Stimulated activated effector memory CD8-positive, alpha-beta T cell treated with anti-CD3 and anti-CD28 coated beads, Interleukin-12 subunit alpha, Interleukin-12 subunit beta, amount 100 ng/mL, for 72 hours (primary cell): Measurements from ENCODE around the gene DPP10.

Experiments used
- ATAC-seq: fragments of 150-1000 bp; cut with Tn5 transposase; 2 replicates; pipeline ENCODE4 v1.10.0; 2021
- DNase-seq, 2 donors: peaks; one replicate each; pipeline ENCODE4 v3.0.0; 2021 to 2022; ENCODE audit warnings: low spot score in 2 of 2
- H3K27ac Mint-ChIP-seq: one replicate; pipeline ENCODE4 v1.8.0; 2022; ENCODE audit warnings: mild to moderate bottlenecking, mixed read lengths
- H3K36me3 Mint-ChIP-seq: one replicate; pipeline ENCODE4 v1.8.0; 2022; ENCODE audit warnings: mild to moderate bottlenecking, mixed read lengths
- H3K4me1 Mint-ChIP-seq: one replicate; pipeline ENCODE4 v1.8.0; 2022; ENCODE audit warnings: mixed read lengths
- H3K4me3 Mint-ChIP-seq: one replicate; pipeline ENCODE4 v1.8.0; 2022; ENCODE audit warnings: mild to moderate bottlenecking, mixed read lengths
- H3K9me3 Mint-ChIP-seq: one replicate; pipeline ENCODE4 v1.8.0; 2022; ENCODE audit warnings: mixed read lengths

DPP10 gene

DNA sequence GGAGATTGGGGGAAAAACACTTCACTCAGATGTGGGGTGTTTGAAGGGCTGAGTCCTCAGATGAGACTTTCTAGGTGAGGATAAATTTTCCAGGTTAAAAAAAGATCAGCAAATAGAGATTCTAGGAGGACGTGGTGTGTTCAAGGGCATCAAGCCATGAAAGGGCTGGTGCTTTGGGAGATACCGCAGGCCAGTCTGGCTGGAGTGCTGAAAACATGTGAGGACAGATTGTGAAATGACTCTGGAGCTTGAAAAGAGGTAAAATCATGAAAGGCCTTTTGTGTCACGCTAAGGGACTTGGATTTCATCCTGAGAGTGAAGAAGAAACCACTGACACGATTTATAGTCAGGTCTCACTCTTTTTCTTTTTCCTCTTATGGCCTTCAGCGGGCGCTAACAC lies 320.5 kb downstream of the DPP10 start:
- H3K27ac Mint-ChIP-seq: no peak overlapping the region
- H3K9me3 Mint-ChIP-seq: peaks cover 8% of the 10 kb centered on the region
- no peak overlapping the region for H3K4me3 Mint-ChIP-seq
- DNase-seq (no peak), ATAC-seq (no peak)
- H3K4me1 Mint-ChIP-seq: no peaks in the 10 kb centered on the region
- H3K36me3 Mint-ChIP-seq: no peaks in the 10 kb centered on the region

DNA sequence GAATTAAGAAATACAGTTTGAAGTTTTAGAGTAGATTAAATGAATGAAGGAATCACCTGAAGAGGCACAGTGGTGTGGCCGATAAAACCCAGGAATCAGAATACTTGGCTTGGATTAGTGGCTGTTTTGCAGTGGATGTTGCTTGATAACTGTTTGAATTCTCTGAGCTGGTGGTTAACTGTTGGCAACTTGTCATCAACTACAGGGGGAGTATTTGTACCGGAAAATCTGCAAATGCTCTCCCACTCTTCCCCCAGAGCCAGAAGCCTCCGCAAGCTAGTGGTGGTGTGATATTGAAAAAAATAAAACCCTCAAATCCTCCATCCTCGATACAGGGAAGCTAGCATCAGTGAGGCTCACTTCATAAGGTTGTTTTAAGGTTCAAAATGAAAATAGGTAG lies 326.7 kb downstream of the DPP10 start:
- no peaks in the 10 kb centered on the region for H3K36me3 Mint-ChIP-seq
- DNase-seq (no peak), ATAC-seq (no peak)
- H3K4me3 Mint-ChIP-seq: no peak overlapping the region
- H3K4me1 Mint-ChIP-seq: no peaks in the 10 kb centered on the region
- H3K27ac Mint-ChIP-seq: no peak overlapping the region
- H3K9me3 Mint-ChIP-seq: peaks cover 11% of the 10 kb centered on the region

DNA sequence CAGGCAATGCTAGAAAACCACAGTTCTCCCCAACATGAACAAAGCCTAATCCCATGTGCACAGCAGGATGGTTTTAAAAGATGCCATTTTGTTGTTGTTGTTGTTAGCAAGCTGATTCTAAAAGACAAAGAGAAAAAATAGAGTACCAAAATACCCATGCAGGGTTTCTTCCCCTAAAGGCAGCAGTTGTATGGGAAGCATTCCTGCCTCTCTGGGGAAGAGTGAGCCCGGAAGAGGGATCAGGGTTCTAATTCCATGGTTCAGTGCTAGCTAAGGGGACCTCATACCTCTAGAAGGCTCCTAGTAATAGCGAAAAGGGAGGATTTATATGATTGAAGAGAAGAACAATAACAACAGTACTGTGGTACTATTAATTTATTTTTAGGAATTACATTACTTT lies 327.6 kb downstream of the DPP10 start:
- ATAC-seq (no peak), DNase-seq (no peak)
- H3K4me1 Mint-ChIP-seq: no peaks in the 10 kb centered on the region
- H3K9me3 Mint-ChIP-seq: peaks cover 11% of the 10 kb centered on the region
- no peak overlapping the region for H3K27ac Mint-ChIP-seq
- no peak overlapping the region for H3K4me3 Mint-ChIP-seq
- H3K36me3 Mint-ChIP-seq: no peaks in the 10 kb centered on the region

DNA sequence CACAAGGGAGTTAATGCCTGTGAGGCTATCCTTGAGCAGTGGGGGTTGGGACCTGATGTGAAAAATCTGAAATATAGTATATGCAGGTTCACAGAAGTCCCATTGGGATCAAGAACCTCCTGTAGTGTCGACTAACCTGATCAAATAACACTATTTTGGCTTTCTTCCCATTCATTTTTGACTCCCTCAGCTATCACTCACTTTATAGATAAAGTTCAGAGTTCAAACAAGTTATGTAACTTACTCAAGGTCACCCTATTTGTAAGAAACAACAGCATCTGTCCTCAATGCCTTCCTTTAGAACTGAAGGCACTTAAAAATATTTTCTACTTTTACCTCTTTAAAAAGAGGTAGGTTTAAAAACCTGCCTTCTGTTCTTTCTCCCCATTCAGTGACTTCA lies 341.6 kb downstream of the DPP10 start:
- Mint-ChIP-seq H3K9me3 (peaks cover 7% of the 10 kb centered on the region), H3K4me1 (no peaks in the 10 kb centered on the region), H3K36me3 (no peaks in the 10 kb centered on the region), H3K4me3 (no peak overlapping the region), H3K27ac (no peak overlapping the region)
- DNase-seq (no peak), ATAC-seq (no peak)

DNA sequence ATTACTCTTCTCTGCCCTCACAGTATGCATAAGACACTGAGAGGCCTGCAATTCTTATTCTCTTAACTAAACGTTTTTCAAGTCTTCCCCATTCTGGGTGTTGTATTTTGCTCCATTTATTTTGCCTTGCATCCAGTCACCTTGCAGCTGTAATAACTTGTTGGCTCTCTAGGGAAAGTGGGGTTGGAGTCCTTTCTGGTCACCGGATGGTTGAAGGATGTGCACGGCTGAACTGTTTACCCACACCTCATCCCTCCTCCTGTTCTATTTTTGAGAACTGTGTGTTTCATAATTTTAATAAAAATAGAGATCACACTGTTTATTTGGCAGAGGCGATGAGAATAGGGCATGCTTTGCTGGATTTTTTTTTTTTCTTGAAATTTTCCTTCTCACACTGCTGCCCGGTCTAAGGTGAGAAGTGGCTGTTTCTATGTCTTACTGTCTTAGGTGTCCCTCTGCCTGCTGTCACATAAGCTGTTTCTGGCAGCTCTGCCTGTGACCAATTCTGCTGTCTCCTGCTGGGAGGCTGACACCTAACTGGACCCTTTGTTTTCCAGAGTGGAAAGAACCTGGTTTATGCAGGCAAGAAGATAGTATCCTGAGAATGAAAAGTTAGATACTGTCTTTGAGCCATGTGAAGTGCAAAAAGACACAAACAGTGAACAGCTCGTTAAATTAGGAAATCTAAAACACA lies 342.6 kb downstream of the DPP10 start:
- DNase-seq (no peak), ATAC-seq (no peak)
- H3K9me3 Mint-ChIP-seq: peaks cover 7% of the 10 kb centered on the region
- H3K4me3 Mint-ChIP-seq: no peak overlapping the region
- no peaks in the 10 kb centered on the region for H3K36me3 Mint-ChIP-seq
- no peak overlapping the region for H3K27ac Mint-ChIP-seq
- H3K4me1 Mint-ChIP-seq: no peaks in the 10 kb centered on the region

DNA sequence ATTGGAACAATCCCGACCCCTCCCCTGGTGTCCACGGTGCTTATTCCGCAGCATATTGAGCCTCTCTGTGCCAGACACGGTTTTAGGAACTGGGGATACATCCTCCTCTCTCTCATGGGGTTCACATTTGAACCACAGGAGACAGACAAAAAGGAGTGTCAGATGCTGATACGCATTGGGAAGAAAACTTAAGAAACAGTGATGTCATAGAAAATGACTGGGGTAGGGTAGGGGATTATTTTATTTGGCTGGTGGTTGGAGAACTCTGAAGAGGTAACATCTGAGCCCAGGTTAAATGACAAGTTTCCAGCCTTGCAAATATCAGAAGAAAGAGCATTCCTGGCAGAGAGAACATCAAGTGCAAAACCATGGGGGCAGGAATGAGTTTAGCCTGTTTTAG lies 344.5 kb downstream of the DPP10 start:
- Mint-ChIP-seq H3K4me1 (no peaks in the 10 kb centered on the region), H3K9me3 (peaks cover 7% of the 10 kb centered on the region), H3K27ac (no peak overlapping the region), H3K4me3 (no peak overlapping the region), H3K36me3 (no peaks in the 10 kb centered on the region)
- DNase-seq (no peak), ATAC-seq (no peak)

DNA sequence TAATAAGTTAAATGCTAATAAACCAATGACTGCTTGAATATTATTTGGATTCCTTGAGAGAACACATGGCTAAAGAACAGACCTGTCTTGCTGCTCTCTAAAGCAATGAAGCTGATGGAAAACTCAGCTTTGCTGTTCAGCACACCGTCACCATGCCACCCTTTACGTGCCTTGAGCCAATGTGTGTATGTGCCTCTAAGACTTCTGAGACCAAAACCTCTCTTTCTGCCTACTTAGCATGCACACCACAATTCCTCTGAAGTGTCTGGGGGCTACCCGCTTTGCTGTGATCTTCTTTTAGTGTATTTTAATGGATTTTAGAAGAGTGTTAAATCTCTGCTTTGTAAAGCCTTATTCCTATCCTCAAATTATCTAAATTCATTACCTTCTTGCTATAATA lies 345.0 kb downstream of the DPP10 start:
- H3K27ac Mint-ChIP-seq: no peak overlapping the region
- H3K4me1 Mint-ChIP-seq: no peaks in the 10 kb centered on the region
- H3K4me3 Mint-ChIP-seq: no peak overlapping the region
- H3K9me3 Mint-ChIP-seq: peaks cover 7% of the 10 kb centered on the region
- DNase-seq: no peak
- no peak for ATAC-seq
- H3K36me3 Mint-ChIP-seq: no peaks in the 10 kb centered on the region

DNA sequence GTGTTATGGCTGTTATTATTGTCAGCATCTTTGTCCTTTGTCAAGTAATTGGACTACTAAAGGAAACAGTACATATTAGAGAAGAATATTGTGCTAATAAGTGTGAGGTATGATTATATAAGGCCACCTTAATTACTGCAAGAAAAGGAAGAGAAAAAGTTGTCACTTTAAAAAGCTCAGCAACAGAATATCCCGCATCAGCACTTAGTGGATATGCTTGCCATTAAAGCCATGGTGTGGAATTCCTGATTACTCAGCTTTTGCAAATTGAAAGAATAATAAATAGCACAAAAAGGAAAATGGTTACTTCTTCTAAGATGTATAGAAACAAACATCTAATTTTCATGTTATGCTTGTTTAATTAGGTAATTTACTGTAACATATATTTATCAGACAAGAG lies 347.5 kb downstream of the DPP10 start:
- ATAC-seq (no peak), DNase-seq (no peak)
- Mint-ChIP-seq H3K36me3 (no peaks in the 10 kb centered on the region), H3K4me1 (no peaks in the 10 kb centered on the region), H3K27ac (no peak overlapping the region), H3K9me3 (peaks cover 3% of the 10 kb centered on the region), H3K4me3 (no peak overlapping the region)

DNA sequence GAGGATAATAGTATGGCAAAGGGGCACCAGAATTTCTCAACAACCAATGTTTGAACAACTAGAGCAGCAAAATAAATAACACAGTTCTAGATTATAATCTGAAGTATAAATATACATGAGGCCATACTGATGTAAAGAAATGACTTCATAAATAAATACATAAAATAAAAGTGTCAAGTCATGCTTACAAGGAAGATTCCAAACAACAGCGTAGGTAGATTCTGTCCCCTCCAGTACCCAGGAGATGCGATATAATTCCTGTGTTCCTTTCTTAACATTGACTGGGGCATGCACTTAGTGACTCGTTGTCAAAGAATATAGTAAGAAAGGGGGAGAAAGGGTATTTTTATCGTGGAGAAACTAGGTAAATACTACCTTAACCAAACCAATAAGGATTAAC lies 355.1 kb downstream of the DPP10 start:
- no peak for ATAC-seq
- Mint-ChIP-seq H3K27ac (no peak overlapping the region), H3K4me3 (no peak overlapping the region), H3K9me3 (peaks cover 5% of the 10 kb centered on the region), H3K4me1 (no peaks in the 10 kb centered on the region), H3K36me3 (no peaks in the 10 kb centered on the region)
- no peak for DNase-seq

DNA sequence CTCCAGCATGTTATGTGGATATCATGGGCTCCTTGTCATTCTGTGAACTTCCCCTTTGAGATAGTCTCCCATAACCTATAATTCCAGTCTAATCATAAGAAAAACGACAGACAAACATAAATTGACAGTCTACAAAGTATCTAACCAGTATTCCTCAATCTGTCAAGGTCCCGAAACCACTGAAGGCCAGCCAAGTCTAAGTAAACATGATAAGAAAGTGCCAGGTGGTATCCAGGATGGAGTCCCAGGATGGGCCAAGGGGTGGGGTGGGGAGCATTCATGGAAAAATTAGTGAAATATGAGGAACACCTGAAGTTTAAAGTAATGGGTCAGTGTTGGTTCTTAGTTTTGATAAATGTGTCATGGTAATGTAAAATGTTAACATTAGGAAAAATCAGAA lies 355.5 kb downstream of the DPP10 start:
- no peak overlapping the region for H3K4me3 Mint-ChIP-seq
- H3K36me3 Mint-ChIP-seq: no peaks in the 10 kb centered on the region
- no peak overlapping the region for H3K27ac Mint-ChIP-seq
- ATAC-seq: no peak
- no peak for DNase-seq
- H3K4me1 Mint-ChIP-seq: no peaks in the 10 kb centered on the region
- H3K9me3 Mint-ChIP-seq: peaks cover 6% of the 10 kb centered on the region

DNA sequence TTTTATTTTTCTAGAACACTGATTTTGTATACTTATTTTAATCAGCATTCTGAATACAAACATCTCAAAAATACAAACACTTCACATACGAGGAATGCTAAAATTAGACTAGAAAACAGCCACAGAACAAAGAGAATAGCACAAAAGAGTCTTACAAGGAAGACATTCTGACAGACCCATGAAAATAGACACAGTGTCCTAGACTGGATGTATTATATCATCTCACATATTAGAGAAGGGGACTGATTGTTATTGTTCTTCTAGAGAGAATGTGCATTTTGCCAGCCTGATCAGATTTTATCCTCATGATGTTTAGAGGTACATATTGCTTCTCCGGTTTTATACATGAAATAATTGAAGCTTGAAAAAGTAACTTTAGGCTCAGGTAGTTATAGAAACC lies 357.9 kb downstream of the DPP10 start:
- H3K36me3 Mint-ChIP-seq: no peaks in the 10 kb centered on the region
- no peak overlapping the region for H3K4me3 Mint-ChIP-seq
- H3K4me1 Mint-ChIP-seq: no peaks in the 10 kb centered on the region
- no peak overlapping the region for H3K27ac Mint-ChIP-seq
- ATAC-seq: no peak
- DNase-seq: no peak
- peaks cover 6% of the 10 kb centered on the region for H3K9me3 Mint-ChIP-seq

DNA sequence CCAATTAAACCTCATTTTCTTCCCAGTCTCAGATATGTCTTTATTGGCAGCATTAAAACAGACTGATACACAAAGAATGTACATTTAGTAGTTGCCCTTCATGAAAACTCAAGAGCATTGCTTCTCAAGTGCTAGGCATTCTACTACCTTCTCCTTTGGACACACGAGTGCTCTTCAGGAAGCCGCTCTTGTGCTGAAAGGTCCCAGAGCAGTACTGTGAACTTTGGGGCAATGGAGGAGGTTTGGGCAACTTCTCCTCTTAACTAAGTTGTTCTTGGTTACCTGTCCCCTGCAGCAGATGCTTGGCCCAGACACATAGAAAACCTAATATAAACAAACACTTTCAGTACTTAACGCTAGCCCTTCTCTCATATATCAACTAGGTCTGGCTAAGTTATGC lies 362.8 kb downstream of the DPP10 start:
- Mint-ChIP-seq H3K4me3 (no peak overlapping the region), H3K27ac (no peak overlapping the region), H3K9me3 (peaks cover 7% of the 10 kb centered on the region), H3K4me1 (no peaks in the 10 kb centered on the region), H3K36me3 (no peaks in the 10 kb centered on the region)
- ATAC-seq (no peak), DNase-seq (no peak)

DNA sequence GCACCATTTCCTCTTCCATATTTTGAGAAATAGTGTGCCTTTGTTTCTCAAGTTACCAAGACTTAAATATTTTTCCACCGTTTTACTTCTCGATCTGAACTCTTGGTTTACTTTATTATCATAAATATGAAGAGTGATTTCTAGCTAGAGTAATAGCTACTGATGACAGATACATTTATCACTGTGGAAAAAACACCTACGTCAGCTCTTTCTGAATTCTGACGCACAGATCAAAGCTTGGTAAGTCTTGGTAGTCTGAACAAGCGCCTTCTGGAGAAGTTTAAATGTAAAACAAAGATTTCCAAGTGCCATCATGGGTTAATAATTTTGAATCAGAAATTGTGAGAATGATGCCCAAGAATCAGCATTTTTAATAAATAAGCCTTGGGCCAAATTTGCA lies 367.7 kb downstream of the DPP10 start:
- no peaks in the 10 kb centered on the region for H3K36me3 Mint-ChIP-seq
- no peak overlapping the region for H3K4me3 Mint-ChIP-seq
- no peak for ATAC-seq
- H3K27ac Mint-ChIP-seq: no peak overlapping the region
- DNase-seq: no peak
- peaks cover 4% of the 10 kb centered on the region for H3K9me3 Mint-ChIP-seq
- no peaks in the 10 kb centered on the region for H3K4me1 Mint-ChIP-seq

DNA sequence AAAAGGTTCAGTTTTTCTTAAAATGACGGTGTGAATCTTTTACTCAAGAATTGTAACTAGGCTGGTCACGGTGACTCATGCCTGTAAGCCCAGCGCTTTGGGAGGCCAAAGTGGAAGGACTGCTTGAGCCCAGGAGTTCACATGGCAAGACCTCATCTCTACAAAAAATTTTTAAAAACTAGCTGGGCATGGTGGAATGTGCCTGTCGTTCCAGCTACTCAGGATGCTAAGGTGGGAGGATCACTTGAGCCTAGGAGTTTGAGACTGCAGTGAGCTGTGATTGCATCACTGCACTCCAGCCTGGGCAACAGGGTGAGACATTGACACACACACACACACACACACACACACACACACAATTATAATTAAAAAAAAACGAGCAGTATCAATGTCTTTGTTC lies 369.8 kb downstream of the DPP10 start:
- H3K4me3 Mint-ChIP-seq: no peak overlapping the region
- ATAC-seq (no peak), DNase-seq (no peak)
- no peak overlapping the region for H3K27ac Mint-ChIP-seq
- H3K9me3 Mint-ChIP-seq: peaks cover 3% of the 10 kb centered on the region
- no peaks in the 10 kb centered on the region for H3K36me3 Mint-ChIP-seq
- H3K4me1 Mint-ChIP-seq: no peaks in the 10 kb centered on the region

DNA sequence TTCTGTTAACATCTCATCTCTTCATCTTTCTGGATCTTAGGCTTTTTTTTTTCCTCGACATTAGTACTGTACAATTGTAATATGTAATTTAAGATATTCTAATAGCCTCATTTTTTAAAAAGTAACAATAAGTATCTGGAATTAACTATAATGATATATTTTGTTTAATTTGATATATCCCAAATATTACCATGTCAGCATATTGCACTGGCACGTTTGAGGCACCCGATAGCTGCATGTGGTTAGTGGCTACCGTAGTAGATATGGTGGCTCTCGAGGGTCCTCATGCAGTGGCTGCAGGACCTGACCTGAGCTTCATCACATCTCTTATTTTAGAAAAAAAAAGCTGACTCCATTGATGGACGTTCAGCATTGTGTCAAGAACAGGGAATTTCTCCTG lies 371.9 kb downstream of the DPP10 start:
- no peak overlapping the region for H3K27ac Mint-ChIP-seq
- H3K4me3 Mint-ChIP-seq: no peak overlapping the region
- peaks cover 3% of the 10 kb centered on the region for H3K9me3 Mint-ChIP-seq
- no peaks in the 10 kb centered on the region for H3K36me3 Mint-ChIP-seq
- no peaks in the 10 kb centered on the region for H3K4me1 Mint-ChIP-seq
- DNase-seq (no peak), ATAC-seq (no peak)

DNA sequence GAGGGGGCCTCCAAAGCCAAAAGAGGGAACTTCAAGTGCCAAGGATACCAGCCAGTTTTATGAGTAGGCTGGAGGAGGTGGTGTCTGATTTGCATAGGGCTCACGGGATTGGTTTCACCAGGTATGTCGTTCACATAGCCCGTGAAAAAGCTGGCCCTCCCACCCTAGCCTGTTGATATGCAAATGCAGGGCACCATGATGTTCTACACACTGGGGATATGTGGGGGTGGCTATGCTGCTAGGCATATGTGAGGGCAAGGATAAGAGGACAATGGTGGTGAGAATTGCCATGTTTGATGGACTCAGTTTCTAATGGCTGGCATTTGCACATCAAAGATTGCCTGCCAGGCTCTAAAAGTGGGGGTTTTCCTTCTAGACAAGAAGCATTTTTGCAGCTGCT lies 378.6 kb downstream of the DPP10 start:
- ATAC-seq (no peak), DNase-seq (no peak)
- no peaks in the 10 kb centered on the region for H3K36me3 Mint-ChIP-seq
- H3K4me1 Mint-ChIP-seq: no peaks in the 10 kb centered on the region
- no peak overlapping the region for H3K4me3 Mint-ChIP-seq
- H3K9me3 Mint-ChIP-seq: peaks cover 14% of the 10 kb centered on the region
- H3K27ac Mint-ChIP-seq: no peak overlapping the region

DNA sequence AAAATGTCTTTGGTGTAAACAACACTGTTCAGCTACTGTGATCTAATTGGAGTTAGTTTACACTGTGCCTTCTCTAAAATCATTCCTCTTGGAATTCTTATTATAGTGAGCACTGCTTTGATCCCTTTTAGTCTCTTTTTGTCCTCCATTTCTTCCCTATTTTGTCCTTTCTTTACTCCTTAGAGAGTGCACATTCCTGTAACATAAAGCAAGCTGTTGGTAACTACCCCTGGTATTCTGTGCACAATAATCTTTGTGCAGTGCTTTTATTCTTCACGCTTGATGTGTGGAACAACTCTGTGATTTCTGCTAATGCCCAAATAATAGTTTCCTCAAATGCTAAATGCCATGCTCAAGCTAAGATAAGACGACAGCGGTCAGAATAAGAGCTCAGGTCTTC lies 401.5 kb downstream of the DPP10 start:
- no peak for ATAC-seq
- Mint-ChIP-seq H3K36me3 (no peaks in the 10 kb centered on the region), H3K9me3 (peaks cover 16% of the 10 kb centered on the region), H3K4me3 (no peak overlapping the region), H3K27ac (no peak overlapping the region), H3K4me1 (no peaks in the 10 kb centered on the region)
- no peak for DNase-seq
